ENCODE data around the gene OSGEP. TPM values are rescaled to one million over a fixed set of nuclear protein-coding genes. Genes with fewer than 3 reads are reported as not detected.

Gene OSGEP
- total RNA-seq (2014; rRNA removed; shearing (Covaris generic)) = 50.1 and 52.1 TPM in 2 replicates
- polyA plus RNA-seq (2015; cell fraction: cytosol; rRNA removed) = 42.3 and 45.3 TPM in 2 replicates
- 56.2 and 65.1 TPM in 2 replicates for polyA plus RNA-seq (2015; cell fraction: nucleus; rRNA removed)

DNA sequence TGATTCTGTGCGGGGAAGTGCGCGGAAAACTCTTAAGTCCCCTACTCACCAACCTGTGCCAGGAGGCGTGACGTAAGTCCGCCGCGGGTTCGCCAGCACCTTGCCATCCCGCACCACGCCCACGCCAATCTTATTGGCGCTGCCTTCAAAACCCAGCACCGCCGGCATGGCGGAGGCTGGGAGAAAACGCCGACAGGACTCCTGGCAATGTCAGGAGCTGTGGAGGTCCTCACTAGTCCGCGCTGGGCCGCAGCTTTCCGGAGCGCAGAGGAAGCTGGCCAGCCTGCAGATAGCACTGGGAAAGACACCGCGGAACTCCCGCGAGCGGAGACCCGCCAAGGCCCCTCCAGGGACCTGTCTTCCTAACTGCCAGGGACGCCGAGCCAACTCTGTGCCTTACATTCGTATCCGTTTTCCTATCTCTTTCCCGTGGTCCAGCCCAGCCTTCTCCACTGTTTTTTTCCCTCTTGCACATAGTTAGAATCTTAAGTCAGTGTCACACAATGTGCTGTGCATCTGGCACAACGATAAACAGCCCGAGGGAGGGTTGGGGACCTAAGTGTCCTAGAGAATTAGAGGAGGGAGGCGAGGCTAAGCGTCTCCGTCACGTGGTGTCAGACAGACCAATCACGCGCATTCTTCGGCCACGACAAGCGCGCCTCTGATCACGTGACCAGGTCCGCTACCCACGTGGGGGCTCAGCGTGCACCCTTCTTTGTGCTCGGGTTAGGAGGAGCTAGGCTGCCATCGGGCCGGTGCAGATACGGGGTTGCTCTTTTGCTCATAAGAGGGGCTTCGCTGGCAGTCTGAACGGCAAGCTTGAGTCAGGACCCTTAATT lies at the start of gene OSGEP, which contains the start of gene APEX1:
OSGEP (minus strand) TSS at position 297 of the 839 bp plus-strand sequence; CDS start at position 168, 129 bp downstream.
APEX1 (plus strand) TSS at position 711 of the 839 bp plus-strand sequence. CDS start 420 bp downstream, outside the sequence.
- peak; percentile 98 for DNase-seq (ENCODE audit: low read depth)

DNA sequence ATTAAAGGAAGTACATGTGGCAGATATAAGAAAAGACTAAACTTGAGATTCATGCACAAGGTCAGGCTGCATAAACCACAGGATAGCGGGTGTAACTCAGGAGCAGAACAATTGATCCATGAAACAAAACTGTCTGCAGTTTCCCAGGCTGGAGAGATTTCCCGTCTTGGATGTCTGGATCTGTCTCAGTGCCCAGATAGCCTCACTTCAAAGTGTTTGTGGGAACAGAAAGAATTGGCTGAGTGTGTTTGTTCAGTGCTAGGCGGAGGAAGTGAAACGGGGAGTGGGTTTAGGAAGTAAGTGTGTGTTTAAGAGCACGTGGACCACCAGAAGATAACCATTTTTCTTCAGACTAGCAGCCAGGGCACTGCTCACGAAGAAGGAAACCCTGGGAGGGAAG lies 49.3 kb upstream of the OSGEP start:
- DNase-seq (ENCODE audit: low read depth) = no peak

DNA sequence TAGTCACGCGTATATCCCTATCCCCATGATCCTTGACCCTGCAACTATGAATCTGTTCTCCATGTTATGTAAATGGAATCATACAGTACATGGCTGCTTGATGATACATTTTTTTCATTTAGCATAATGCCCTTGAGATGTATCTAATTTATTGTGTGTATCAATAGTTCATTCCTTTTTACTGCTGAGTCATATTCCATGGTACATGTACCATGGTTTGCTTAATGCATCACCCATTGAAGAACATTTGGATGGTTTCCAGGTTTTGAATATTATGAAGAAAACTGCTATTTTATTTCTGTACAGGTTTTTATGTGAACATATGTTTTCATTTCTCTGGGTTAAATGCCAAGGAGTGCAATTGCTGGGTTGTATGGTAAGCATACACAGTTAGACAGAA lies 46.7 kb upstream of the OSGEP start:
- DNase-seq (ENCODE audit: low read depth) = peak; percentile 45

DNA sequence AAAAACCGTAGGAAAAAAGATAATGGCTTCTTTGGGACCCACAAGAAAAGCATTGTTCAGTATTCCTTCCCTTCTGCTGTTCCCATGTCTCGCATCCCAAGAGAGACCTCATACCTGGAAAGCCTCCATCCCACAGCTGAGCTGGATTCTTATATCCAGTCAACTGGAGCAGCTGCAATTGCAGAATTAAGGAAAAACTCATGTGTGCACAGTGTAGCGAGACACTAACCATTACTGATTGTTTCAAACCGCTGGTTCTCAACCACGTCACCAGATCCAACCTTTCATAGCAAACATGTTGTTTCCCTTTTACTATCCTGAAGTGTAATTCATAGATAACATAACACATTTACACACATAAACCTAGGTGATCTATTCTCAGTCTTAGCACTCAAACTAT lies 45.3 kb upstream of the OSGEP start:
- no peak for DNase-seq (ENCODE audit: low read depth)

DNA sequence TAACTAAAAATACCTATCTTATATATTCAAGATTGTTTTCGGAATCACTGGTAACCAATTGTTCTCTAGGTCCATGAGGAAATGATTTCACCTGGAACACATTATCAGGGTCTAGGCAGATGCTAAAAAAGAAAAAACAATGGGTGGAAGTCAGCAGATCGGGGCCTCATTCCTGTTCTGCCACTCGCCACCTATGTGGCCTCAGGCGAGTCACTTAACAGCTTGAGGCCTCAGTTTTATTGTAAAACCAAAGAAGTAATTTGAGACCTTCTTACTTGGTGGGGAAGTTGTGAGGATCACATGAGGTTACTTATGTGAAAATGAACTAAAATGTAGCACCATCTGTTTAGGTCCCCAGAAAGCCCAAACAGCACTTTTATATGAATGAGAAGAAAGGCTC lies 44.5 kb upstream of the OSGEP start:
- peak; percentile 47 for DNase-seq (ENCODE audit: low read depth)

DNA sequence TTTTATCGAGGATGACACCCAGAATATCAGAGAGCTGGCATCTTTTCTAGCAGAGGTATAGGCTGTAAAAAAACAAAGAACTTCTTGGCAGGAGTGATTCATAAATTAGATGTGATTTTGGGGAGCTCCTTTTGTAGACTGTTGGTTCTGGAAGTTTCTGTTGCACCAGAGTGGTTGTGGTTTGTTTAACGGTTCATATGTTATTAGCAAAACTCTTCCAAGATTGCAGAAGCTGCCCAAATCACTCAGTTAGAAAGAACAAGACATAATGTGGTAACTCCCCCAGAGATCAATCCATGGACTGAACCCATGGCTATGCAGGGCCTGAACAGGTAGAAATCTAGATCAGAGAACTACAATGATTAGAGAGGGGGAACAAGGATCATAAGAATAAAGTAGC lies 44.0 kb upstream of the OSGEP start:
- no peak for DNase-seq (ENCODE audit: low read depth)

DNA sequence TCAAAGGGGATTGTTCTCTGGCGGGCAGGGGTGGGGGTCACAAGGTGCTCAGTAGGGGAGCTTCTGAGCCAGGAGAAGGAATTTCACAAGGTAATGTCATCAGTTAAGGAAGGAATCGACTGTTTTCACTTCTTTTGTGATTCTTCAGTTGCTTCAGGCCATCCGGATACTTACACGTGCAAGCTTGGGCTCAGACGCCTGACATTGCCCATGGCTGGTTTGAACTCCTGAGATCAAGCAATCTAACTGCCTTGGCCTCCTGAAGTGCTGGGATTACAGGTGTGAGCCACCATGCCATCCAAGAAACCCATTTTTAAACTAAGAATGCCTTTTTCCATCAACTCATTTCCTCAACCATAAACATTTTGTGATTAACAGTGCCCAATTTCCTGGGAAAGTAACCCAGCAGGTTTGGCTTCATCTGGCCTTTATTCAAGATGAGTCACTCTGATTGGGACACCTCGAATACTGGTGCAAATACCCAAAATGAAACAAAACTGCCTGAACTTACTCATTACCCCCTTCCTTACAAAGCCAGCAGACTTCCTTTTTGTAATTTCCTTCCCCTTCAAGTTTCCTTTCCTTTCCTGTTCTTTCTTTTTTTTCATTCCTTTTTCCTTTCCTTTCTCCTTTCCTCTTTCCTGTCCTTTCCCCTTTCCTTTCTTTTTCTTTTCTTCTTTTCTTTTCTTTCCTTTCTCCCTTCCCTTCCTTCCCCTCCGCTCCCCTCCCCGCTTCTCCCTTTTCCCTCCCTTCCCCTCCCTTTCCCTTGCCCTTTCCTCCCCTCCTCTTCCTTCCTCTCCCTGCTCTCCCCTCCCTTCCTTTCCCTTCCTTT lies 40.5 kb upstream of the OSGEP start:
- DNase-seq (ENCODE audit: low read depth) = peak; percentile 67

DNA sequence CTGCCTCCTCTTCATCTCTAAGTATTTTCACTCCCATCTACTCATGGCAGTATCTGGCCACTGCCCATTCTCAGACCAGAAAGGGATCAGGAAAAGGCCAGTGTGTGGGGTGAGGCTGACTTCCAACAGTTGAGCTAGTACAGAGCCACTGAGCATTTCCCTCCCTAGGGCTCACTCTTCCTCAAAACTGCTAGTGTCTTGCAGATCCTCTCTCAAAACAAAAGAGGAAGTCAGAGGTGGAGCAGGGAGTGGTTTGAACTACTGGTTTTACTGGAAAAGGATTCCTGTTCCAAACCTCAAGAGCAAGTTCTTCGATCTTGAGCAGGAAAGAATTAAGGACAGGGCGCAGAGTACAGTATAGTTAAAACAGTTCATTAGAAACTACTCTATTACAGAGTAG lies 39.0 kb upstream of the OSGEP start:
- no peak for DNase-seq (ENCODE audit: low read depth)

DNA sequence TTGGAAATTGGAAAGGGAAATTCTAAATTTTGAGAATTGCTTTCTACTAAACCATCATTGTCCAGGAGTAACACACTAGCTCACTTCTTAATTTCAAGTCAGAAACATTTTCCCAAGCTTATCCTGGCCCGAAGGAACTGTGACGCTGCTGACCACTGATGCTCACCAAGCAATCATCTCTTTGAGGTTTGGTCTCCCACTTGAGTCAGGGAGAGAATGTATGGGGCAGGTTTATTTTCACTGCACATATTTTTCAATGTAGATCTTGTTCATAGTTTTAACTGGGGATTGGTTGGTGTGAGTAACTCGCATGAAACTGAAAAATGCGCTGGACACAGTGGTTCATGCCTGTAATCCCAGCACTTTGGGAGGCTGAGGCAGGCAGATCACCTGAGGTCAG lies 37.9 kb upstream of the OSGEP start:
- DNase-seq (ENCODE audit: low read depth) = peak; percentile 72

DNA sequence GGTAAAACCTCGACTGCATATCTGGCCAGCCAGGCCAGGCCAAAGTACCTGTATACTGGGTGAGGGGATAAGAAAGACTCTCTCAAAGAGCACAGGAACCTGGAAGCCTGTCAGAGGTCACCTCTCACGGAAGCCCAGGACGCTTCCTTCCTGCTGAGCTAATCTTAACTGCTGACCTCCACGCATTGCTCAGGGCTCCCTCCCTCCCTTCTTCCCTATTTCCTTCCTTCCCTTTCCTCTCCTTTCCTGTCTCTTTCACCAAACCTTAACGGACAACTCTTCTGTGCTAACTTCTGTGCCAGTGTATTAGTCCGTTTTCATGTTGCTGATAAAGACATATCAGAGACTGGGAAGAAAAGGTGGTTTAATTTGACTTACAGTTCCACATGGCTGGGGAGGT lies 36.0 kb upstream of the OSGEP start:
- no peak for DNase-seq (ENCODE audit: low read depth)

DNA sequence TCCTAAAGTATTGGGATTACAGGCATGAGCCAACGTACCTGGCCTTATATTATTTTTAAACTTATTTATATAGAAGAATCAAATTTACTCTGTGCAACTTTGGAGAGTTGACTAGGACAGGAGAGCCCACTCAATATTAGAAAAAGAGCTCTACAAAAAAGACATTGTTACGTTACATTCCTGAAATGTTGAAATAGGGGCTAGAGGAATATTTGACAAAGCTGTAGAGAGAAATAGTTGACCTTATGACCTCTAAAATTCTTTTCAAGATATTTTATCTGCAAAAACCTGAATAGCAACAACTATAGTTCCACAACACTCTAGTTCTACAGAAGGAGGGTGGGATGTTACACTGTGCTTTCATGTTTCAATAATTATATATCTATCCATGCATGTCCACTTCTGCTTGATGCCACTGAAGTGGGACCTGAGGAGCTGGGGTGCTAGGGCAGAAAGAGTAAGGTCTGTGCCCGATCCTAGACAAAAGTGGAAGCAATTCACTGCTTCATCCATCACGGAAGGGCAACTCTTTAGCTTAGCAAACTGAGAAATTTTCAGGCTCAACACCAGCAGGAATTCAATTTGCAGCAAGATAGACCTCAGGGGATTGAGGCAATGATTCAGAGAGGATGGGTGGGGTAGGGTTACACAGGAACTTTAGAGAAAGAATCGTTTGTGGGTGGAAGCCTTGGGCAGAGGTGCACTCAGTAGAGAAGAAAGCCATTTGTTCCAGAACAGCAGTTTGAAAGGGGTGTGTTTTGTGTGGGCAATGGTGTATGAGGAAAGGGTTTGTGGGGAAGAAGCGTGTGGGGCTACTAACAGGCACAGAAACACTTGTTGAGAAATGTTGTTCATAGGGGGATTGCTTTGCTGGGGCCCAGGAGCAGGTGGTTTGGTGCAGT lies 34.7 kb upstream of the OSGEP start:
- peak; percentile 54 for DNase-seq (ENCODE audit: low read depth)

DNA sequence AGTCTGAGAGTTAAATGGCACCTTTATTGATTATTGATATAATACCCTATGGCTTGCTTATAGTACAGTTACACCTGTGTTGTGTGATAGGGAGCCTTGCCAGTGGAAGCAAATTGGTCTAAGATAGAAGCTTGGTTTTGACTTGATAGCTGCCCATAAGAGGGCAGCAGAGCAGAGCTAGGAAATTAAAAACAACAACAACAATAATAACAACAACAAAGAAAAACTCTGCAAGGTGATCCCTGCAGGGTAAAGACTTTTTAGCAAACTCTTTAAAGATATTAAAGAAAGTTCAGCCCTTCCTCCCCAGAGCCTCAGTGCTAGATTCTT lies 32.7 kb upstream of the OSGEP start:
- DNase-seq (ENCODE audit: low read depth) = no peak

DNA sequence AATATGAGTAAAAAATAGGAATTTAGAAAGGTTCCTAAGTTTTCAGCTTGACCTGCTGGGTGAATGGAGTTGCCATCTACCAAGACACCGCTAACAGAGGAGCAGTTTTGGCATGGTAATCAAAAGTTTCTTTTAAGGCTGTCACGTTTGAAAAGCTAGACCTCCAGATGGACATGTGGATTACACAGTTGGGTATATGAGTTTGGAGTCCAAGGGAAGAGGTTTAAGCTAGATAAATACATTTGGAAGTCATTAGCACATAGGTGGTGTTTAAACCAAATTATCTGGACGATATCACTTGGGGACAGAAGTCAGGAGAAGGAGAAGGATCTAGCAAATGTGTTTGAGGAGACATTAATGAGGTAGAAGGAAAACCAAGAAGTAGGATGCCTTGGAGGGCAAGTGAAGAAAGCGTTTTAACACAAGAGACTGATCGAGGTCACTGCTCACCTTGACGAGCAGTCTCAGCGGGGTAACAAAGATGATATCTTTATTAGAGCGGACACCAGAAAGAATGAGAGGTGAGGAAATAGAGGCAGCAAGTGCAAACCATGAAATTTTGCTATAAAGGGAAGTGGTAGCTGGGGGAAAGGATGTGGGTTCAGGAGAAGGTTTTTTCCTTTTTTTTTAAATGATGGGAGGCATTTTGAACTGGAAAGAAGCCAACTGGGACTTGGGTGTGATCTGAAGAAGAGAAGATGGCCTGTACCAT lies 32.2 kb upstream of the OSGEP start:
- no peak for DNase-seq (ENCODE audit: low read depth)

DNA sequence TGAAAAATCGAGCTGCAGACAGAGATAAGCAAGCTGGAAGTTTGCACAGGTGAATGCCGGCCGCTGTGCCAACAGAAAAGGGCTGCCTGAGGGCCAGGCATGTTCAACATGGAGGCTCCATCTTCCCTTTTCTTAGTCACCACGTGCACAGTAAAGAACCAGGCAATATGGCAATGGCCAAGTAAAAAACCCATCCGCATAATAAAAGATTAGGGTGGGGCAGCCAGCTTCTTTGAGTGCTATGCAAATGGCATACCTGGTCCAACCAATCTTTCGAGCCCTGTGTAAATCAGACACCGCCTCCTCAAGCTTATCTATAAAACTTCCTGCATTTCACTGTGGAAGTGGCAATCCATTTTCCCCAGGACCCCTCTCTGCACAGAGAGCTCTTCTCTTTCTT lies 31.3 kb upstream of the OSGEP start:
- no peak for DNase-seq (ENCODE audit: low read depth)

DNA sequence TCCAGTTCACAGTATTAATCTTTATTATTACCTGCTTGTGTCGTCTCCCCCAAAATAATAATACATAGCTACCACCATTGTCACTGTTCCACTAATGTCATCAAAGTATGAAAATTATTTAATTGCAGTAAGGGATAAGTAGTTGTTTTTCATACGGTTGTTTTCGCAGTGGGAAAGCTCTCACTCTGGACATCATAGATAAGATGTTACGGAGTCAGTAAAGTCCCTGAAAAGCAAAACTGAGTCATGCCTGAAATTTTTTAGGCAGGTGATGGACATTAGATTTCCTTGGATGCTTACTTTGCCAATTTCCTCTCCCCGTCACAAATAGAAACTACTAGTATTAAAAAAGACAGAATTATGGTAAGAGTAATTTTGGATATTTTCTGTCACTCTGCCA lies 27.8 kb upstream of the OSGEP start:
- DNase-seq (ENCODE audit: low read depth) = no peak

DNA sequence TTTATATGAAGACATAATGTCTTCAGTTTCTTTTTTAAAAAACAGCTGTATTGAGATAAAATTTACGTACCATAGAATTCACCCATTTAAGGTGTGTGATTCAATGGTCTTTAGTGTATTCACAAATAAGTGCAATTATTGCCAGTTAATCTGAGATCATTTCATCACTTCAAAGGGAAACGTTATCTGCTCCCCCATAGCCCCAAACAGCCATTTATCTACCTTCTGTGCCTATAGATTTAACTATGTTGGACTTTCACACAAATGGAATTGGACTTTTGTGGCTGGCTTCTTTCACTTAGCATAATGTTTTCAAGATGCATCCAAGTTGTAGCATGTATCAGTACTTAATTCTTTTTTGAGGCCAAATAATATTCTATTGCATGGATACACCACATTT lies 24.3 kb upstream of the OSGEP start:
- DNase-seq (ENCODE audit: low read depth) = no peak

DNA sequence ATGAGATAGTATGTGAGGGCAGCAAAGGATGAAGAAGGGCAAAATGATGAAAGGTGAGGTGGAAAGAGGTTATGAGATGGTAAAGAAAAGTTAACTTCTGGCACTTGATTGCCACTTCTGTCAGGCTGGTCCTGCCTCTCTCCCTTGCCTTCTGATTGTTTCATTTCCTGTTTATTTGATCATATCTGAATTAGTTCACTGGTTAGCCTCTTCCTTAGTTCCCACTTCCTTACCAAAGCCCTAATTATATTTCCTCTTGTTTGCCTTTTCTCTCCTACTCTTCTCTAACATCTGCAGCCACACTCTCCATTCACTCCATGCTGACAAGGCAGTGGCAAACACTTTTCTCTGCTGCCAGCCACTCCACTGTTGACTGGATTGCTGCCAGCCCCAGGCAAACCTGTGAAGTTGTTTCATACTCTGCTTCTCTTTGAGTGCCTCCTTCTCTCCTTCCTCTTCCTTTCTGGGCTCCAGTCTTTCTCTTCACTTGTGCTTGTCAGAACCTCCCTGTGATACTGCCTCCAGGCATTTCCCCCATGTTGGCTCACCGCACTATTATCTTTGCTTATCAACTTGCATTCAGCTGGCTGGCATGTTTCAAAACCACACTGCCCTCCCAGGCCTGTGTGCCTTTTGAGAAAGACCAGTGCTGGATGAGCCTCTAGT lies 22.7 kb upstream of the OSGEP start:
- DNase-seq (ENCODE audit: low read depth) = peak; percentile 16

DNA sequence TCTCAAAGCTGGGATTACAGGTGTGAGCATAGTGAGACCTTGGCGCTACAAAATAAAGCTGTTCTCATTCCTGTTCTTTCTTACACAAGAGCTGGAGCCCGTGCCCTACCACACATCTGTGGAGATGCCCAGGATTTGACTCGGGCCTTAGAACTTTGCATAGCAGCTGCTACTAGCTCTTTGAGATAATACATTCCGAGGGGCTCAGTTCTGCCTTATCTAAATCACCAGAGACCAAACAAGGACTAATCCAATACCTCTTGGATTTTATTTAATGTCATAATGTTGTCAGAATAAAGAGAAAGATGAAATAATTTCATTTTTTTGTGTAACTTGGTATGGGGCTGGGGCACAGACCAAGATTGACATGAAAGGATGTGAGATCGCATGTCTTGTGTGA lies 22.2 kb upstream of the OSGEP start:
- DNase-seq (ENCODE audit: low read depth) = no peak

DNA sequence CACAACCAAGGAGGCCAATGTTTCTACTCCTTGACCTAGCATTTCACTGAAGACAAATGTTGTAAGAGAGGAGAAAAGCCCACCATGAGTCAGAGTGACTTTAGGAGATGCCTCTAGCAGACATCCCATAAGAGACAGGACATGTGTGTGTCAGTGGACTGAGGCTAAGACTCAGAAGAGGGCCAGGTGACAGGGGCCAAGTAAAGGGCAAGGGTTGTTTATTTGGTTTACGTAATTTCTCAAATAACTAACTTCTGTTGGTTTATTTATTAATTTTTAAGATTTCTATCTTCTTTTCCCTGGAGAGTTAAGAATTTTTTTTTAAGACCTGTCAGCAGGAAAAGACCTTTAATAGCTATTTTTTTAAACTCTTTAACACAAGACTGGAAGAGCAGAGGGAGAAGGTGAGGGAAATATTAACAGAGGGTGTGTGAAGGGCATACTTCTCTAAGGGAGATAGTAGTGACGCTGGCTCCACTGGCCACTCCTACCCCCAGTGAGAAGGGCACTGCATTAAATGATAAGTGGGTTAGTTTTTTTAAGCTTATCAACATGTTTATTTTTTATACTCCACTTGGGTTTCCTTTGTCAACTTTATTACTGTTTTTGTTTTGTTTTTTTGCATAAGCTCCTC lies 18.0 kb upstream of the OSGEP start:
- no peak for DNase-seq (ENCODE audit: low read depth)

DNA sequence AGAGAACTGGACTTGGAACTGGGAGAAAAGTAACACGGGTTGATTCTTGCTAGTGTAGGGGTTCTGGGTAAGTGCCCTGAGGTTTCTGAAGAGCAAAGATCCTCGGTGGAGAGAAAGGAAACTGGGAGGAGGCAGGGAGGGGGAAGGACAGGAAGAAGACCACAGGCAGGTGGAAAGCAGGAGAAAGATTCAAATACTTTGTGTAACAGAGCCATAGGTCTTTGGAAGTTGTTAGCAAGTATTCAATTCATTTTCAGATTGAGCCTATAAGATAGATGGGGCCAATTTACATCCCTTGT lies 15.9 kb upstream of the OSGEP start:
- DNase-seq (ENCODE audit: low read depth) = peak; percentile 42

Data from HT1080 (cell line).